Astrocyte of the cerebellum (primary cell): ENCODE results near the gene FOXN3.

ENCODE experiments used
- DNase-seq: peaks from one replicate; pipeline ENCODE4 v3.0.0-alpha.2; 2011; ENCODE audit warnings: low read depth
- H3K4me3 ChIP-seq: 2 replicates; pipeline ENCODE4 v1.5.1; 2011; ENCODE audit warnings: mild to moderate bottlenecking, low read depth, low read length, moderate library complexity
- CTCF ChIP-seq: IDR thresholded peaks from 2 replicates; pipeline ENCODE4 v1.5.1; 2012; ENCODE audit warnings: low read length, low read depth, moderate library complexity, mild to moderate bottlenecking; ENCODE audit errors: missing control alignments
- in situ Hi-C: cut with HindIII; loops from 2 replicates; pipeline ENCODE4 v1.10.0; 2017; ENCODE audit warnings: low sequenced_read_pairs

Gene FOXN3

GRCh38 chr14:89270439-89271227, 146.4 kb downstream of the FOXN3 start:
- TF ChIP-seq CTCF = no peak
- in situ Hi-C loops = no loop called here
- DNase-seq = no peak

GRCh38 chr14:89269404-89269803, 147.6 kb downstream of the FOXN3 start:
- no peak for DNase-seq
- in situ Hi-C loops = no loop called here

More at GRCh38 chr14:89270439-89271227, 146.4 kb downstream of the FOXN3 start:
- H3K4me3 ChIP-seq = no peak overlapping the region

GRCh38 chr14:89268514-89268913, 148.5 kb downstream of the FOXN3 start:
- DNase-seq = no peak
- no peak for TF ChIP-seq CTCF
- in situ Hi-C loops = no loop called here

More at GRCh38 chr14:89269404-89269803, 147.6 kb downstream of the FOXN3 start:
- no peak for TF ChIP-seq CTCF
- no peak overlapping the region for H3K4me3 ChIP-seq

GRCh38 chr14:89267656-89268055, 149.4 kb downstream of the FOXN3 start:
- no peak for TF ChIP-seq CTCF
- in situ Hi-C loops = no loop called here
- no peak for DNase-seq
- H3K4me3 ChIP-seq = no peak overlapping the region

More at GRCh38 chr14:89268514-89268913, 148.5 kb downstream of the FOXN3 start:
- H3K4me3 ChIP-seq = no peak overlapping the region

- H3K4me3 ChIP-seq = no peak overlapping the region
- in situ Hi-C loops = no loop called here
- no peak for DNase-seq
- no peak for TF ChIP-seq CTCF
These were observed 149.9 kb downstream of the FOXN3 start for GRCh38 chr14:89267163-89267562.

- DNase-seq = no peak
- H3K4me3 ChIP-seq = no peak overlapping the region
- TF ChIP-seq CTCF = no peak
- in situ Hi-C loops = no loop called here
These were observed 150.3 kb downstream of the FOXN3 start for GRCh38 chr14:89266754-89267153.
